GM12878 (cell line): ENCODE measurements around the gene IL32. TPM values are rescaled to one million over a fixed set of nuclear protein-coding genes. Genes with fewer than 3 reads are reported as not detected.

Source experiments
- CBX5 ChIP-seq: sonication (generic); IDR thresholded peaks from 2 replicates; pipeline ENCODE4 v1.6.1; 2016; ENCODE audit warnings: low read depth, moderate library complexity, mild to moderate bottlenecking, inconsistent platforms
- CHD2 ChIP-seq: IDR thresholded peaks from 2 replicates; pipeline ENCODE4 v1.6.1; 2011; ENCODE audit warnings: low read depth, low read length, improper control_type of control experiment, borderline replicate concordance
- MYB ChIP-seq: fragments of 150-350 bp; IDR thresholded peaks from 2 replicates; pipeline ENCODE4 v1.6.1; 2014; ENCODE audit warnings: mild to moderate bottlenecking, low read depth, low read length, borderline replicate concordance
- NBN ChIP-seq: fragments of 450-650 bp; IDR thresholded peaks from 2 replicates; pipeline ENCODE4 v1.6.1; 2016
- NFXL1 ChIP-seq: fragments of 450-650 bp; IDR thresholded peaks from 2 replicates; pipeline ENCODE4 v1.6.1; 2017; ENCODE audit warnings: antibody characterized with exemption, mild to moderate bottlenecking, borderline replicate concordance
- NR2F1 ChIP-seq: fragments of 450-650 bp; conservative IDR thresholded peaks from 2 replicates; pipeline ENCODE4 v1.6.1; 2017; ENCODE audit warnings: mild to moderate bottlenecking
- POLR2A ChIP-seq: IDR thresholded peaks from 2 replicates; pipeline ENCODE4 v1.6.1; 2011; ENCODE audit warnings: low read depth, mild to moderate bottlenecking, low read length
- SPI1 ChIP-seq: IDR thresholded peaks from 2 replicates; pipeline ENCODE4 v1.6.1; 2011; ENCODE audit warnings: low read depth, mild to moderate bottlenecking, low read length, moderate library complexity, borderline replicate concordance; ENCODE audit not compliant: insufficient read depth
- SRF ChIP-seq, 2 experiments: IDR thresholded peaks; 2 replicates each; pipeline ENCODE4 v1.6.1; 2011; ENCODE audit warnings: low read depth in 2 of 2, low read length in 2 of 2, mild to moderate bottlenecking in 1 of 2, moderate library complexity in 1 of 2
- TAF1 ChIP-seq: IDR thresholded peaks from 2 replicates; pipeline ENCODE4 v1.6.1; 2011; ENCODE audit warnings: mild to moderate bottlenecking, low read depth, low read length, borderline replicate concordance
- polyA plus RNA-seq, 11 experiments: library from polyadenylated mRNA; depleted of rRNA in 4 of 11; unstranded in 6 of 11; stranded (reverse) in 5 of 11; fragments of >200 nt; fragmentation: Nextera tagmentation in 4 of 11; fragmentation: Illumina TruSeq in 1 of 11; extraction: Ambion mirVana in 4 of 11; extraction: Trizol in 1 of 11; gene quantifications; 1 replicate in 1 of 11; 2 replicates in 10 of 11; pipeline versions ENCODE4 v1.2.1 to v1.2.3, GENCODE V29; 2011 to 2016; ENCODE audit warnings: inconsistent platforms in 2 of 11, missing spikeins in 2 of 11, low read depth in 1 of 11
- total RNA-seq, 4 experiments: library from RNA; depleted of rRNA in 3 of 4; stranded (reverse); fragments of >200 nt in 3 of 4; fragmentation: Illumina TruSeq in 1 of 4; extraction: Trizol in 1 of 4; gene quantifications; 2 replicates each; pipeline versions ENCODE4 v1.2.1 to v1.2.3, GENCODE V29; 2013 to 2021
- TF ChIP-seq, protein P1 (sequence below): fragments of 450-650 bp; conservative IDR thresholded peaks from 2 replicates; pipeline ENCODE4 v1.6.1; 2017; ENCODE audit warnings: mild to moderate bottlenecking, moderate library complexity
- TF ChIP-seq, protein P2 (sequence below): fragments of 450-650 bp; IDR thresholded peaks from 2 replicates; pipeline ENCODE4 v1.6.1; 2018; ENCODE audit warnings: mild to moderate bottlenecking, low read depth, moderate library complexity; ENCODE audit not compliant: partially characterized antibody
- TF ChIP-seq, protein P3 (sequence below): IDR thresholded peaks from 2 replicates; pipeline ENCODE4 v1.6.1; 2012; ENCODE audit warnings: low read depth, low read length, improper control_type of control experiment

IL32 gene
- total and polyA plus RNA-seq, 10 of the 15 experiments (the other 5 are each of a cell fraction or from before 2014, with no cell fraction given) = 27.0 to 122 (median 55.8) TPM

DNA sequence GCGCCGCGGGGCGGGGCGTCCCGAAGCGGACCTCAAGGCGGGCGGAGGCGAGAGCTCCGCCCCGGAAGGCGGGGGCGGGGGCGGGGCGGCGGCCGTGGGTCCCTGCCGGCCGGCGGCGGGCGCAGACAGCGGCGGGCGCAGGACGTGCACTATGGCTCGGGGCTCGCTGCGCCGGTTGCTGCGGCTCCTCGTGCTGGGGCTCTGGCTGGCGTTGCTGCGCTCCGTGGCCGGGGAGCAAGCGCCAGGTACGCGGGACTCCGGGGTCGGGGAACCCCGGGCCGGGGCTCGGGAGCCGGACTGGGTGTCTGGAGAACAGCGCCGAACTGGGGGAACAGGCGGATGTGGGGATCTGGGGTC is 45.2 kb upstream of the IL32 start, which contains the start of gene TNFRSF12A (continued):
- TF ChIP-seq TAF1 (0 out of 2 replicates have a peak, but pooled peaks have one; percentile 46), SPI1 (no peak), SRF (IDR thresholded peaks at IDR 0.05; ENCODE audit: low read depth in 2 of 2, low read length in 2 of 2) (no peak), POLR2A (peak; percentile 85), MYB (no peak), CBX5 (no peak), NBN (no peak), CHD2 (0 out of 2 replicates have a peak, but pooled peaks have one; percentile 14), NR2F1 (peak; percentile 38; the same call in 1 of the 2 replicates), NFXL1 (no peak)
- TF ChIP-seq, protein P1, sequence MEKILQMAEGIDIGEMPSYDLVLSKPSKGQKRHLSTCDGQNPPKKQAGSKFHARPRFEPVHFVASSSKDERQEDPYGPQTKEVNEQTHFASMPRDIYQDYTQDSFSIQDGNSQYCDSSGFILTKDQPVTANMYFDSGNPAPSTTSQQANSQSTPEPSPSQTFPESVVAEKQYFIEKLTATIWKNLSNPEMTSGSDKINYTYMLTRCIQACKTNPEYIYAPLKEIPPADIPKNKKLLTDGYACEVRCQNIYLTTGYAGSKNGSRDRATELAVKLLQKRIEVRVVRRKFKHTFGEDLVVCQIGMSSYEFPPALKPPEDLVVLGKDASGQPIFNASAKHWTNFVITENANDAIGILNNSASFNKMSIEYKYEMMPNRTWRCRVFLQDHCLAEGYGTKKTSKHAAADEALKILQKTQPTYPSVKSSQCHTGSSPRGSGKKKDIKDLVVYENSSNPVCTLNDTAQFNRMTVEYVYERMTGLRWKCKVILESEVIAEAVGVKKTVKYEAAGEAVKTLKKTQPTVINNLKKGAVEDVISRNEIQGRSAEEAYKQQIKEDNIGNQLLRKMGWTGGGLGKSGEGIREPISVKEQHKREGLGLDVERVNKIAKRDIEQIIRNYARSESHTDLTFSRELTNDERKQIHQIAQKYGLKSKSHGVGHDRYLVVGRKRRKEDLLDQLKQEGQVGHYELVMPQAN = peak; percentile 65; the same call in 1 of the 2 replicates
- TF ChIP-seq, protein P2, sequence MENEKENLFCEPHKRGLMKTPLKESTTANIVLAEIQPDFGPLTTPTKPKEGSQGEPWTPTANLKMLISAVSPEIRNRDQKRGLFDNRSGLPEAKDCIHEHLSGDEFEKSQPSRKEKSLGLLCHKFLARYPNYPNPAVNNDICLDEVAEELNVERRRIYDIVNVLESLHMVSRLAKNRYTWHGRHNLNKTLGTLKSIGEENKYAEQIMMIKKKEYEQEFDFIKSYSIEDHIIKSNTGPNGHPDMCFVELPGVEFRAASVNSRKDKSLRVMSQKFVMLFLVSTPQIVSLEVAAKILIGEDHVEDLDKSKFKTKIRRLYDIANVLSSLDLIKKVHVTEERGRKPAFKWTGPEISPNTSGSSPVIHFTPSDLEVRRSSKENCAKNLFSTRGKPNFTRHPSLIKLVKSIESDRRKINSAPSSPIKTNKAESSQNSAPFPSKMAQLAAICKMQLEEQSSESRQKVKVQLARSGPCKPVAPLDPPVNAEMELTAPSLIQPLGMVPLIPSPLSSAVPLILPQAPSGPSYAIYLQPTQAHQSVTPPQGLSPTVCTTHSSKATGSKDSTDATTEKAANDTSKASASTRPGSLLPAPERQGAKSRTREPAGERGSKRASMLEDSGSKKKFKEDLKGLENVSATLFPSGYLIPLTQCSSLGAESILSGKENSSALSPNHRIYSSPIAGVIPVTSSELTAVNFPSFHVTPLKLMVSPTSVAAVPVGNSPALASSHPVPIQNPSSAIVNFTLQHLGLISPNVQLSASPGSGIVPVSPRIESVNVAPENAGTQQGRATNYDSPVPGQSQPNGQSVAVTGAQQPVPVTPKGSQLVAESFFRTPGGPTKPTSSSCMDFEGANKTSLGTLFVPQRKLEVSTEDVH = no peak
- TF ChIP-seq, protein P3, sequence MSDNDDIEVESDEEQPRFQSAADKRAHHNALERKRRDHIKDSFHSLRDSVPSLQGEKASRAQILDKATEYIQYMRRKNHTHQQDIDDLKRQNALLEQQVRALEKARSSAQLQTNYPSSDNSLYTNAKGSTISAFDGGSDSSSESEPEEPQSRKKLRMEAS = no peak
